Right lobe of liver (tissue), 6 donors: ENCODE measurements around the gene TBC1D1. TPM values are rescaled to one million over a fixed set of nuclear protein-coding genes. Genes with fewer than 3 reads are reported as not detected.

Experiments used
- ATAC-seq, 4 donors: fragments of 200-7000 bp; cut with Tn5 transposase; one replicate each; pipeline ENCODE4 v1.9.1; 2020; ENCODE audit warnings: mild to moderate bottlenecking in 4 of 4, moderate library complexity in 4 of 4
- DNase-seq, 3 donors: peaks; one replicate each; pipeline ENCODE4 v3.0.0-alpha.2; 2020
- H3K27ac ChIP-seq, 3 donors: fragments of 200-600 bp; one replicate each; pipeline ENCODE4 v1.8.0; 2022
- H3K27me3 ChIP-seq, 2 donors: fragments of 200-600 bp; one replicate each; pipeline ENCODE4 v1.8.0; 2022
- H3K36me3 ChIP-seq, 4 donors: fragments of 200-600 bp; sonication (generic) in 1 of 4; one replicate each; pipeline versions ENCODE4 v1.5.1 to v1.8.0; 2017 to 2022; ENCODE audit warnings: control low read depth in 1 of 4
- H3K4me1 ChIP-seq, 4 donors: fragments of 200-600 bp; sonication (generic) in 1 of 4; one replicate each; pipeline versions ENCODE4 v1.5.1 to v1.8.0; 2017 to 2022; ENCODE audit warnings: control low read depth in 1 of 4
- H3K4me3 ChIP-seq, 3 donors: fragments of 200-600 bp; one replicate each; pipeline ENCODE4 v1.8.0; 2022
- H3K9me3 ChIP-seq, 4 donors: fragments of 200-600 bp; sonication (generic) in 1 of 4; one replicate each; pipeline versions ENCODE4 v1.5.1 to v1.8.0; 2017 to 2022; ENCODE audit warnings: control low read depth in 1 of 4
- CTCF ChIP-seq, 4 donors: fragments of 200-600 bp in 3 of 4; fragments of 450-650 bp in 1 of 4; IDR thresholded peaks; one replicate each; pipeline versions ENCODE4 v1.5.1 to v1.8.0; 2016 to 2022; ENCODE audit warnings: antibody characterized with exemption in 4 of 4, mild to moderate bottlenecking in 2 of 4
- POLR2A ChIP-seq: fragments of 450-650 bp; IDR thresholded peaks from one replicate; pipeline ENCODE4 v1.6.1; 2017; ENCODE audit warnings: antibody characterized with exemption, mild to moderate bottlenecking
- WGBS: methylation state at CpG from one replicate; pipeline ENCODE4 v1.1.6; 2018; ENCODE audit warnings: low coverage, low lambda C conversion rate; ENCODE audit not compliant: insufficient coverage; ENCODE audit errors: missing lambda C conversion rate; 5-methylcytosine and 5-hydroxymethylcytosine counted together
- intact Hi-C, 2 donors: fragments of 100-400 bp; cut with DNase I; formaldehyde crosslinking; loops; one replicate each; pipeline versions ENCODE4 v1.11.2 to v1.14.1; 2022
- total RNA-seq, 6 experiments: library from RNA; depleted of rRNA in 2 of 6; stranded (reverse); fragments of >200 nt in 2 of 6; fragmentation: NEBNext Ultra II Directional in 3 of 6; extraction: Animal tissue kit (Norgen Biotek cat#: 25700) in 3 of 6; gene quantifications; one replicate each; pipeline versions ENCODE4 v1.1.0 to v1.2.4, GENCODE V29; 2016 to 2023
- donor health status: DM: no; HTN: yes; CAD: no.
- donor health status: DM: no; HTN: no; CAD: no.
- donor health status: DM: no; HTN: no; CAD: no.
- donor health status: DM: no; HTN: yes; CAD: no.
- donor health status: DM: no; HTN: yes; CAD: no.

Gene TBC1D1
- total RNA-seq, 6 experiments from 2014 or later, result 21.2 to 67.5 (median 35.8) TPM

- WGBS, result 87% methylated on average over 4 of the region's 4 CpGs
- intact Hi-C loops, result no loop called here
- H3K27ac ChIP-seq, result no peak overlapping the region
- H3K27me3 ChIP-seq, result no peaks in the 10 kb centered on the region
- TF ChIP-seq POLR2A (no peak), CTCF (IDR thresholded peaks at IDR 0.05) (no peak)
- H3K4me1 ChIP-seq, result no peaks in the 10 kb centered on the region
- H3K4me3 ChIP-seq, result no peak overlapping the region
- DNase-seq (no peak), ATAC-seq (no peak)
- H3K9me3 ChIP-seq, result no peaks in the 10 kb centered on the region
- peaks cover 0 to 12% (median 1%) of the 10 kb centered on the region in 4 donors for H3K36me3 ChIP-seq
These were observed 208.2 kb downstream of the TBC1D1 start for GRCh38 chr4:38099020-38099600.

GRCh38 chr4:38099908-38100407 lies 209.1 kb downstream of the TBC1D1 start:
- intact Hi-C loops, result no loop called here
- no peaks in the 10 kb centered on the region for H3K27me3 ChIP-seq
- DNase-seq, result no peak
- no peak overlapping the region for H3K4me3 ChIP-seq
- H3K27ac ChIP-seq, result no peak overlapping the region
- WGBS, result 76% methylated on average over 3 of the region's 3 CpGs
- no peaks in the 10 kb centered on the region for H3K9me3 ChIP-seq
- no peaks in the 10 kb centered on the region for H3K4me1 ChIP-seq
- no peak for TF ChIP-seq CTCF (IDR thresholded peaks at IDR 0.05)
- no peak for TF ChIP-seq POLR2A
- peaks cover 0 to 12% (median 1%) of the 10 kb centered on the region in 4 donors for H3K36me3 ChIP-seq
- ATAC-seq, result peak in 2 of 4 donors; percentile 22 to 28

- WGBS, result 100% methylated on average over 2 of the region's 5 CpGs
- no peaks in the 10 kb centered on the region for H3K9me3 ChIP-seq
- H3K27ac ChIP-seq, result no peak overlapping the region
- no peaks in the 10 kb centered on the region for H3K27me3 ChIP-seq
- peaks cover 0 to 12% (median 1%) of the 10 kb centered on the region in 4 donors for H3K36me3 ChIP-seq
- H3K4me1 ChIP-seq, result no peaks in the 10 kb centered on the region
- TF ChIP-seq CTCF (IDR thresholded peaks at IDR 0.05) (no peak), POLR2A (no peak)
- DNase-seq (no peak), ATAC-seq (no peak)
- no peak overlapping the region for H3K4me3 ChIP-seq
- intact Hi-C loops, result no loop called here
These were observed 209.8 kb downstream of the TBC1D1 start for GRCh38 chr4:38100474-38101255.

- H3K4me3 ChIP-seq, result no peak overlapping the region
- ATAC-seq, result no peak
- TF ChIP-seq CTCF (IDR thresholded peaks at IDR 0.05) (no peak), POLR2A (no peak)
- intact Hi-C loops, result no loop called here
- 85% methylated on average over 4 of the region's 4 CpGs for WGBS
- H3K27ac ChIP-seq, result no peak overlapping the region
- H3K27me3 ChIP-seq, result no peaks in the 10 kb centered on the region
- no peaks in the 10 kb centered on the region for H3K4me1 ChIP-seq
- H3K9me3 ChIP-seq, result no peaks in the 10 kb centered on the region
- peaks cover 0 to 4% (median 1%) of the 10 kb centered on the region in 4 donors for H3K36me3 ChIP-seq
- no peak for DNase-seq
These were observed 210.7 kb downstream of the TBC1D1 start for GRCh38 chr4:38101563-38101962.
